ENCODE results near the gene ELOF1. TPM values are rescaled to one million over a fixed set of nuclear protein-coding genes. Genes with fewer than 3 reads are reported as not detected.

ELOF1 gene
- total and polyA plus RNA-seq, 5 donors, result 35.2 to 54.9 (median 43.8) TPM

DNA sequence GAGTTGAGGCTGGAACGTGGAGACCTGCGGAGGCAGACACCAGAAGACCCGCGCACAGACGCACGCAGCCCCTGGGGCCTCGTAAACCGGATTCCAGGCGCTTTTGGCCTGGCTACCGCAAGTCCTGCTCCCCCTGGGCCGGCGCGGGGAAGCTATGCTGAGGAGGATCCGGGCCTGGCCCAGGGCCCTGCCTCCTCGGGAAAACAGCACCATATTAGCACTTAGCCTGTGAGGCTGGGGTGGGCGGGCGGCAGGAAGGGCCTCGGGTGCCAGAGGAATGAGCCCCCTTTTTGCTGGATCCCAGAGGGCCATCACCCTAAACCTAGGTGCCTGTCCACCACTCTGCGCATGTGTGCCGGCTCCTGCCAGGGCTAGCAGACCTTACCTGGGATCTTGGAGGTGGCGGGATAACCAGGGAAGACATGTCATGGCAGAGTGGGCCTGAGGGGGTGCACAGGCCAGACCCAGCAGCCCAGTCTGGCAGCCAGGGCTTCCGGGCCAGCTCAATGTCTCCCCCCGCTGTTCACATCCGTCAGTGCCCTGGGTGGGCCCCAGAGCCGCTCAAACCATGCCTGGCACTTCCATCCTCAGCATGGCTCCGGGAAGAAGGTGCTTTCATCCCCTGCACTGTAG is 7.3 kb downstream of the ELOF1 start:
- Histone ChIP-seq H3K4me3 (ENCODE audit: low read length) (no peak overlapping the region), H3K9me3 (ENCODE audit: control insufficient read depth, low read length) (no peaks in the 10 kb centered on the region), H3K4me1 (ENCODE audit: control insufficient read depth, insufficient read depth, low read length) (peaks cover 1% of the 10 kb centered on the region), H3K27ac (ENCODE audit: low read length) (no peak overlapping the region), H3K27me3 (ENCODE audit: control insufficient read depth, insufficient read depth) (no peaks in the 10 kb centered on the region)
- ATAC-seq, result peak; percentile 9 to 38
- intact Hi-C loops (cut with DNase I), result no loop called here
- no peak for DNase-seq
- 77% methylated on average over 26 of the region's 26 CpGs for WGBS

DNA sequence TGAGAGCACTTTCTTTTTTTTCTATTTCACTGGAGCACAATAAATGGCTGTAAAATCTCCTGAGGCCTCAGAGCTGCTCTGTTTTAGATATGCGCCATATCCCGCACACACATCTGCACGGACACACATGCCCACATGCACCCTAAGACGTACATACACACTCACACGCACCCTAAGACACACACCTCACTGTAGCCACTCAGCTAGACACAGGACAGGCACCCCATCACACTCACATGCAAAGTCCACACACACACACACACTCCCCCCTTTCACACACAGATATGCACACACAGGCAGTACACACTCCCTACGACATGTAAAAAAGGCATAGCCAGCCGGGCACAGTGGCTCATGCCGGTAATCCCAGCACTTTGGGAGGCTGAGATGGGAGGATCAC is 8.8 kb downstream of the ELOF1 start:
- ATAC-seq, result no peak
- 87% methylated on average over 8 of the region's 8 CpGs for WGBS
- DNase-seq, result no peak
- intact Hi-C loops (cut with DNase I), result no loop called here
- no peaks in the 10 kb centered on the region for H3K9me3 ChIP-seq (ENCODE audit: control insufficient read depth, low read length)
- H3K27me3 ChIP-seq (ENCODE audit: control insufficient read depth, insufficient read depth), result no peaks in the 10 kb centered on the region
- H3K27ac ChIP-seq (ENCODE audit: low read length), result no peak overlapping the region
- no peak overlapping the region for H3K4me3 ChIP-seq (ENCODE audit: low read length)
- no peaks in the 10 kb centered on the region for H3K4me1 ChIP-seq (ENCODE audit: control insufficient read depth, insufficient read depth, low read length)

DNA sequence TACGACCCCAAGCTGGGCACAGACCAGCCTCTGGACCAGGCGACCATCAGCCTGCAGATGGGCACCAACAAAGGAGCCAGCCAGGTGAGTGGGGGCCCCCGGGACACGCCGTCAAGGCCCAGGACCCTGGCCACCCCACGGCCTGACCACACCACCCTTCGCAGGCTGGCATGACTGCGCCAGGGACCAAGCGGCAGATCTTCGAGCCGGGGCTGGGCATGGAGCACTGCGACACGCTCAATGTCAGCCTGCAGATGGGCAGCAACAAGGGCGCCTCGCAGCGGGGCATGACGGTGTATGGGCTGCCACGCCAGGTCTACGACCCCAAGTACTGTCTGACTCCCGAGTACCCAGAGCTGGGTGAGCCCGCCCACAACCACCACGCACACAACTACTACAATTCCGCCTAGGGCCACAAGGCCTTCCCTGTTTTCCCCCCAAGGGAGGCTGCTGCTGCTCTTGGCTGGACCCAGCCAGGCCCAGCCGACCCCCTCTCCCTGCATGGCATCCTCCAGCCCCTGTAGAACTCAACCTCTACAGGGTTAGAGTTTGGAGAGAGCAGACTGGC is 9.6 kb downstream of the ELOF1 start:
- WGBS, result 89% methylated on average over 24 of the region's 24 CpGs
- DNase-seq, result no peak
- Histone ChIP-seq H3K9me3 (ENCODE audit: control insufficient read depth, low read length) (no peaks in the 10 kb centered on the region), H3K27me3 (ENCODE audit: control insufficient read depth, insufficient read depth) (no peaks in the 10 kb centered on the region), H3K4me3 (ENCODE audit: low read length) (no peak overlapping the region), H3K4me1 (ENCODE audit: control insufficient read depth, insufficient read depth, low read length) (no peaks in the 10 kb centered on the region), H3K27ac (ENCODE audit: low read length) (no peak overlapping the region)
- ATAC-seq, result no peak
- intact Hi-C loops (cut with DNase I), result no loop called here

DNA sequence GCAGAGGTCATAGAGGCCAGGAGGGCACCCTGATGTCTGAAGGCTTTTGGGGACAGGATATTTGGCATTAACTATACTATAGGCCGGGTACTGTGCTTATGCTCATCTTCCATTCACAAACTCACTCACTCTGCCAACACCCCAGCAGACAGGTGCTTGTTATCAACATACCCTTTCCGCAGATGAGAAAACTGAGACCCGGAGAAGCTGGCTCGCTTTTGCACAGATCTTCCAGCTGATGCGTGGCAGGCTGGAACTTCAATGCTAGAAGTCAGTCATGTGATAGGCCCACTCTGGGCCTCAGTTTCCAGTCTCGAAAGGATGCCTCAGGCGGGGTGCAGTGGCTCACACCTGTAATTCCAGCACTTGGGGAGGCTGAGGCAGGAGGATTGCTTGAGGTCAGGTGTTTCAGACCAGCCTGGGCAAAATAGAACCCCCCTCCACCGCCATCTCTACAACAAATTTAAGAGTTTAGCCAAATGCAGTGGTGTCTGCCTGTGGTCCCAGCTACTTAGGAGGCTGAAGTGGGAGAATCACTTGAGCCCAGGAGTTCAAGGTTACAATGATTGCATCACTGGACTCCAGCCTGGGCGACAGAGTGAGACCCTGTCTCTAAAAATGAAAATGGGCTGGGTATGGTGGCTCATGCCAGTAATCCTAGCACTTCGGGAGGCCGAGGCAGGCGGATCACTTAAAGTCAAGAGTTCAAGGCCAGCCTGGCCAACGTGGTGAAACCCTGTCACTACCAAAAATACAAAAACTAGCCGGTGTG is 10.9 kb downstream of the ELOF1 start:
- H3K27ac ChIP-seq (ENCODE audit: low read length), result no peak overlapping the region
- H3K27me3 ChIP-seq (ENCODE audit: control insufficient read depth, insufficient read depth), result no peaks in the 10 kb centered on the region
- no peak for DNase-seq
- no peak for ATAC-seq
- intact Hi-C loops (cut with DNase I), result no loop called here
- H3K9me3 ChIP-seq (ENCODE audit: control insufficient read depth, low read length), result no peaks in the 10 kb centered on the region
- H3K4me3 ChIP-seq (ENCODE audit: low read length), result no peak overlapping the region
- H3K4me1 ChIP-seq (ENCODE audit: control insufficient read depth, insufficient read depth, low read length), result no peaks in the 10 kb centered on the region
- 91% methylated on average over 14 of the region's 14 CpGs for WGBS

DNA sequence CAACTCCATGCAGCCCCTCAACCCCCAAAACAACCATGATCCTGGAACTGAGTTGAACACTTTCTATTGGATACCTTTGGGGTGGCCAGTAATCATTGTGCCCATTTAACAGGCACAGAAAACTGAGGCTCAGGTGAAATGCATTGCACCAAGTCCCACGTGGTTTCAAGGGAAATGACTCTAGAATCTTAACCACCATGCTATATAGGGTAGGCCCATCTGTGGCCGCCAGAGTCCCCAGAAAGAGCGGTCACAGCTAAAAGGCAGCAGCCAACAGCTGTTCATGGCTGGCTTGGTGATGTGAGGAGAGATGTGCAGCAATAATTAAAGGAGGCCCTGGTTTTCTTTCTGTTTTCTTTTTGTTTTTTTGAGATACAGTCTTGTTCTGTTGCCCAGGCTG is 17.8 kb downstream of the ELOF1 start:
- Histone ChIP-seq H3K4me3 (ENCODE audit: low read length) (no peak overlapping the region), H3K27ac (ENCODE audit: low read length) (no peak overlapping the region), H3K27me3 (ENCODE audit: control insufficient read depth, insufficient read depth) (no peaks in the 10 kb centered on the region), H3K9me3 (ENCODE audit: control insufficient read depth, low read length) (no peaks in the 10 kb centered on the region), H3K4me1 (ENCODE audit: control insufficient read depth, insufficient read depth, low read length) (no peaks in the 10 kb centered on the region)
- no peak for DNase-seq
- WGBS, result 73% methylated on average over 3 of the region's 3 CpGs
- ATAC-seq, result no peak
- intact Hi-C loops (cut with DNase I), result no loop called here

DNA sequence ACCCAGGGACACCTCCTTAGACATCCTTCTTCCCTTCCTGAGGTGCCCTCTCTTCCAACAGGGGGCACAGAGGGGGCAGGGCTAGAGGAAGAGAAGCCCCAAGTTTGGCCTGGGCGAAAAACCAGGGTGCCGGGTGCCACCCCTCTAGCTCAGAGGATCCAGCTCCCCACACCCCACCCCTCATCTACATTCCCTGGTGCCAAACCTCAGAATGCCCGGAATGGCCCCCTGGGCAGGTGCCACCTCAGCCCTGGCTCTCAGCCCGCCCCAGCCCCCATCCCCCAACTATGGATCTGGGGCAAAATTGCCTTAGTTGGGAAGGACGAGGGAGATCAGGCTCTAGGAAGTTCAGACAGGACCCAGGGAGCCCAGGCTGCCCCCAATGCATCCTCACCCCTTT is 18.4 kb downstream of the ELOF1 start:
- Histone ChIP-seq H3K4me3 (ENCODE audit: low read length) (no peak overlapping the region), H3K27me3 (ENCODE audit: control insufficient read depth, insufficient read depth) (no peaks in the 10 kb centered on the region), H3K27ac (ENCODE audit: low read length) (peak overlapping the region; percentile 14), H3K9me3 (ENCODE audit: control insufficient read depth, low read length) (no peaks in the 10 kb centered on the region), H3K4me1 (ENCODE audit: control insufficient read depth, insufficient read depth, low read length) (no peaks in the 10 kb centered on the region)
- 86% methylated on average over 5 of the region's 5 CpGs for WGBS
- DNase-seq (no peak), ATAC-seq (no peak)
- intact Hi-C loops (cut with DNase I), result no loop called here

DNA sequence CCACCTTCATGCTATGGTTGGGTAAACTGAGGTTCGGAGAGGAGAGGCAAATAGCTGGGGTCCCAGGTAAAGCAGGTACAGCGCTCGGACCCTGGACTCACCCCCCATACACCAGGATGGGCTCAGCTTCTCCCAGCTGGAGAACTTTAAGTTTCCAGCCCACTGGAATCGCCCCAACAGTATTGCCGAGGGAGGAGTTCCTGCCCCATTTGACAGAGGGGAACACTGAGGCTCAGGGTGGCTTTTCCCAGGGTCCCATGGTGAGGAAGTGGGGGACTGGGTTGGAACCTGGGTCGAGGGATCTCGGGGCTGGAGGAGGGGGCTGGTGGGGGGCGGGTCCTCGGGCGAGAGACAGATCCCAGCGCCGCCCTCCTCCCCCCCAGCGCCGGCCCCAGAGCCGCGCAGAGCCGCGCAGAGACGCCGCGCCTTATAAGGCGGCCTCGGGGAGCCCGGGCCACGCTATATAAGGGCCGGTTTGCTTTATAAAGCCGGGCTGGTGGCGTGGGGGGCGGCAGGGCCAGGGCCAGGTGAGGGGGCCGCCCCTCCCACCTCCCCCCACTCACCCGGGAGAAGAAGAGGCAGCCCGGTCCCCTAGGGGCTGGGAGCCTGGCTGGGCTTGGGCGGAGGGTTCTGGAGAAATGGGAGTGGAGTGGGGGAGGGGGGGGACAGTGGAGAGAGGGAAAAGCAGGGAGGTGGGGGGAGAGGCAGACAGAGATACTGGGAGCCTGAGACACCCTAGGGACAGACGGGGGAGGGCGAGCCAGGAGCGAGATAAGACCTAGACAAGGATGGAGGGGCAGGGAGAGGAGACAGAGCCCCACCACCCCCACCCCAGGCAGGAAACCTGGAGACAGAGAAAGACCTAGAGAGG is 19.3 kb downstream of the ELOF1 start:
- DNase-seq, result peak; percentile 56 to 77 (median 77)
- WGBS, result 8% methylated on average over 36 of the region's 36 CpGs

DNA sequence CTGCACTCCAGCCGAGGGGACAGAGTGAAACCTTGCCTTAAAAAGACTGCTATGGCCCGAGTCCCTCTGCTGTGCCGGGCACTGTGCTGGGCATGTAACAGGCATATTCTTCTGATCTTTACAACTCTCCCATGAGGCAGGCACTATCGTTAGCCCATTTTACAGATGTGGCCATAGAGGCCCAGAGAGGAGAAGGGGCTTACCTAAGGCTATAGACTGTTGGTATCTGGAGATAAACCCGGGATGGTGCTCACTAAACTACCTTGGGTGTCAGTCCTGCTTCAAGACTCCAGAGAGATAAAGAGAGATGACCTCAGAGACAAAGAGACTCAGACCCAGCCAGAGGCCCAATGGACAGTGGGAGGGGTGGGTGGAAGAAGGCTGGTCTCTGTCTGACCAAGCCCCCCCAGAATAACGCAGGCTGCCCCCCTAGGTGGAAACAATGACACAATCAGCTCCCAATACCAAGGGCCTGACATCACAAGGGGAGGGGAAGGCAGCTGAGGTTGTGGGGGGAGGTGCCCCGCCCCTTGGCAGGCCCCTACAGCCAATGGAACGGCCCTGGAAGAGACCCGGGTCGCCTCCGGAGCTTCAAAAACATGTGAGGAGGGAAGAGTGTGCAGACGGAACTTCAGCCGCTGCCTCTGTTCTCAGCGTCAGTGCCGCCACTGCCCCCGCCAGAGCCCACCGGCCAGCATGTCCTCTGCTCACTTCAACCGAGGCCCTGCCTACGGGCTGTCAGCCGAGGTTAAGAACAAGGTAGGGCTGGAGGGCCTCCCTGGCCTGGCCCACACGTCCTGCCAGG is 20.6 kb downstream of the ELOF1 start, which contains the start of gene CNN1:
CNN1 (plus strand) TSS at position 620 of the 805 bp plus-strand sequence; CDS start at position 697, 77 bp downstream.
- Histone ChIP-seq H3K4me1 (ENCODE audit: control insufficient read depth, insufficient read depth, low read length) (no peaks in the 10 kb centered on the region), H3K4me3 (ENCODE audit: low read length) (peak within 1 kb of the TSS; percentile 40), H3K9me3 (ENCODE audit: control insufficient read depth, low read length) (no peaks in the 10 kb centered on the region), H3K27me3 (ENCODE audit: control insufficient read depth, insufficient read depth) (no peaks in the 10 kb centered on the region), H3K27ac (ENCODE audit: low read length) (peak within 1 kb of the TSS; percentile 68)
- WGBS, result 16% methylated on average over 21 of the region's 21 CpGs
- DNase-seq (peak; percentile 83 to 91 (median 89)), ATAC-seq (peak; percentile 72 to 75)
- intact Hi-C loops (cut with DNase I), result no loop called here

More for the DNA sequence above, 19.3 kb downstream of the ELOF1 start:
- intact Hi-C loops (cut with DNase I), result no loop called here
- peak overlapping the region; percentile 40 for H3K4me3 ChIP-seq (ENCODE audit: low read length)
- no peaks in the 10 kb centered on the region for H3K4me1 ChIP-seq (ENCODE audit: control insufficient read depth, insufficient read depth, low read length)
- H3K9me3 ChIP-seq (ENCODE audit: control insufficient read depth, low read length), result no peaks in the 10 kb centered on the region
- peak; percentile 60 to 65 for ATAC-seq
- H3K27ac ChIP-seq (ENCODE audit: low read length), result peak overlapping the region; percentile 68
- no peaks in the 10 kb centered on the region for H3K27me3 ChIP-seq (ENCODE audit: control insufficient read depth, insufficient read depth)

DNA sequence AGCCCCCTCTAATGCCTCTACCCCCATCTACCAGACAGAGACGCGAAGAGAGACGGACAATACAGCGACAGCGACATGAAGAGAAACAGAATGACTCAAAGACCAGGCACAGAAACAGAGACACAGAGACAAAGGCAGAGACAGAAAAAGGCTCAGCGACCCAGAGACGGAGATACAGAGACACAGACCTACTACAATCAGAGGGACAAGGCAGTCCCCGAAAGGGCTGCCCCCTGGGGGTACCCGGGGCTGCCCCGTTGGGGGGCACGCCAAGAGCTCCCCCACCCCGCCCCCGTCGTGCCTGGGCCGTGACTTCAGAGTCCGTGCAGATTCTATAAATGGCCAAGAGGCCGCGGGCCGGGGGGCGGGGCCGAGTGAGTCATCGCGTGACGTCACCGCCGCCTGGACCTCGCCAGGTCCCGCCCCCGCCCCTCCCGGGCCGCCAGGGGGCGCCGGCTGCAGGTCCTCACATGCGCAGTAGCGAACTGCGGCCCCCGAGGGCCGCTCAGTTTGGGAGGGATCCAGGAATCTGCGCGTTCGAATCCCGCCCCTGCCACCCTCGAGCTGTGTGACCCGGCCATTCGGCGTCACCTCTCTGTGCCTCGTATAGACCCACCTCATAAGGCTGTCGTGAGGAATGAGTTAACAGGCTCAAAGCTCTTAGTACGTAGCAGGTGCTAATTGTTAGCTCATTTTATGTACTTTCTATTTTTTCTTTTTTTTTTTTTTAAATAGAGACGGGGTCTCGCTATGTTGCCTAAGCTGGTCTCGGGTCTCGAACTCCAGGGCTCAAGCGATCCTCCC is 23.0 kb downstream of the ELOF1 start:
- DNase-seq (peak; percentile 93 to 97 (median 97)), ATAC-seq (peak; percentile 84 to 88)
- H3K4me3 ChIP-seq (ENCODE audit: low read length), result peak overlapping the region; percentile 9
- no peaks in the 10 kb centered on the region for H3K4me1 ChIP-seq (ENCODE audit: control insufficient read depth, insufficient read depth, low read length)
- H3K27ac ChIP-seq (ENCODE audit: low read length), result peak overlapping the region; percentile 81
- H3K9me3 ChIP-seq (ENCODE audit: control insufficient read depth, low read length), result no peaks in the 10 kb centered on the region
- intact Hi-C loops (cut with DNase I), result no loop called here
- no peaks in the 10 kb centered on the region for H3K27me3 ChIP-seq (ENCODE audit: control insufficient read depth, insufficient read depth)
- WGBS, result 10% methylated on average over 54 of the region's 54 CpGs
